Measurements from ENCODE around the gene RBM47. TPM values are rescaled to one million over a fixed set of nuclear protein-coding genes. Genes with fewer than 3 reads are reported as not detected.

The RBM47 gene
- total and polyA plus RNA-seq, 2 of the 4 experiments (the other 2 are of a cell fraction), result 0.44 to 1.1 TPM

DNA sequence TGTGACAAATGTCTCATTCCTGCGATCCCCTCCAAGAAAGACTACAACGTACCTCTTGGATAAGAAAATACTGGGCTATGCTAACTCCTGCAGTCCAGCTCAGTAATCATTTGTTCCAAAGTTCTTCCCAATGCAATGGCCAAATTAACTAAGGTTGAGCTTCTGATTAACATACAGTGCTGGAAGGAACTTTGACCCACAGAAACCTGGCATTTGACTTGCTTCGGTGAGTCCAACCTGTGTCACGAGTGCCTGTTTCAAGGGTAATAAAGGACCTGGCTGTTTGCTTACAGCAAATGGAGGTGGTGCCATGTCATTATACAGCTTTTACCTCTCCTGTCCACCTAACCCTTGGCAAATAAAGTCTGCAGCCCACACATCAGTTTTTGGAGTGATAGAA lies 83.2 kb downstream of the RBM47 start:
- H3K4ac ChIP-seq (ENCODE audit: low read depth, low read length), result no peak overlapping the region
- BruUV-seq (replicated peaks), result no TSS peak
- no peak overlapping the region for H4K5ac ChIP-seq (ENCODE audit: low read depth, low read length)
- intact Hi-C loops (cut with micrococcal nuclease) (loop anchor here (2.0 kb wide), 1 partner anchor 16 kb away; no protein-coding TSS in a partner anchor), dilution Hi-C loops (cut with HindIII; ENCODE audit: low sequenced_read_pairs, unreplicated experiment) (no loop called here), in situ Hi-C loops (cut with MboI; ENCODE audit: low sequenced_read_pairs) (no loop called here)
- no peak overlapping the region for H2AFZ ChIP-seq (replicated peaks; ENCODE audit: low read length, poor library complexity)
- no peak overlapping the region for H2BK5ac ChIP-seq (ENCODE audit: low read depth, low read length, poor library complexity, severe bottlenecking)
- 0 out of 2 replicates have a peak, but pooled peaks cover 5% of the 10 kb centered on the region for H3K4me1 ChIP-seq (ENCODE audit: control insufficient read depth, insufficient read depth, low read length)
- H3K79me1 ChIP-seq (ENCODE audit: low read depth in 1 of 2, low read length in 2 of 2), result no peaks in the 10 kb centered on the region
- H2AK9ac ChIP-seq (replicated peaks; ENCODE audit: low read depth, low read length, poor library complexity), result no peak overlapping the region
- no peaks in the 10 kb centered on the region for H4K20me1 ChIP-seq (ENCODE audit: insufficient read depth, low read length)
- no peak for ATAC-seq (ENCODE audit: low read depth)
- POLR2A ChIA-PET (ENCODE audit: unreplicated experiment), result no interaction called here
- H3K56ac ChIP-seq (ENCODE audit: extremely low read depth, insufficient read depth, low read length), result no peak overlapping the region
- no peak overlapping the region for H3K27ac ChIP-seq (ENCODE audit: insufficient read depth, low read length)
- no CpG with 5 or more reads among the region's 4 CpGs for WGBS, 2 experiments (ENCODE audit: extremely low coverage in 2 of 2, insufficient read length in 1 of 2)
- no peak overlapping the region for H3K9ac ChIP-seq (ENCODE audit: low read depth, low read length)
- H2BK120ac ChIP-seq (ENCODE audit: low read depth, low read length), result no peak overlapping the region
- H3K23ac ChIP-seq (ENCODE audit: low read depth, low read length), result no peak overlapping the region
- no peak overlapping the region for H2AK5ac ChIP-seq (ENCODE audit: low read depth, low read length)
- no peaks in the 10 kb centered on the region for H3K27me3 ChIP-seq (ENCODE audit: control insufficient read depth, insufficient read depth, low read length)
- peak overlapping the region; percentile 78; the same call in 1 of the 3 replicates for H2BK15ac ChIP-seq (ENCODE audit: low read depth, low read length)
- H3K9me3 ChIP-seq (ENCODE audit: control insufficient read depth, insufficient read depth, low read length), result no peaks in the 10 kb centered on the region
- H2BK20ac ChIP-seq (ENCODE audit: low read depth, low read length), result no peak overlapping the region
- DNase-seq, result no peak
- no peak overlapping the region for H3K18ac ChIP-seq (ENCODE audit: low read depth, low read length)
- H3K36me3 ChIP-seq (ENCODE audit: control insufficient read depth, insufficient read depth, low read length), result no peaks in the 10 kb centered on the region
- CTCF ChIA-PET, result no interaction called here
- no peak overlapping the region for H3K14ac ChIP-seq (replicated peaks; ENCODE audit: low read depth, low read length)
- no peak for TF ChIP-seq FOS (IDR thresholded peaks at IDR 0.05; ENCODE audit: low read depth, low read length)
- TF ChIP-seq, protein P1, sequence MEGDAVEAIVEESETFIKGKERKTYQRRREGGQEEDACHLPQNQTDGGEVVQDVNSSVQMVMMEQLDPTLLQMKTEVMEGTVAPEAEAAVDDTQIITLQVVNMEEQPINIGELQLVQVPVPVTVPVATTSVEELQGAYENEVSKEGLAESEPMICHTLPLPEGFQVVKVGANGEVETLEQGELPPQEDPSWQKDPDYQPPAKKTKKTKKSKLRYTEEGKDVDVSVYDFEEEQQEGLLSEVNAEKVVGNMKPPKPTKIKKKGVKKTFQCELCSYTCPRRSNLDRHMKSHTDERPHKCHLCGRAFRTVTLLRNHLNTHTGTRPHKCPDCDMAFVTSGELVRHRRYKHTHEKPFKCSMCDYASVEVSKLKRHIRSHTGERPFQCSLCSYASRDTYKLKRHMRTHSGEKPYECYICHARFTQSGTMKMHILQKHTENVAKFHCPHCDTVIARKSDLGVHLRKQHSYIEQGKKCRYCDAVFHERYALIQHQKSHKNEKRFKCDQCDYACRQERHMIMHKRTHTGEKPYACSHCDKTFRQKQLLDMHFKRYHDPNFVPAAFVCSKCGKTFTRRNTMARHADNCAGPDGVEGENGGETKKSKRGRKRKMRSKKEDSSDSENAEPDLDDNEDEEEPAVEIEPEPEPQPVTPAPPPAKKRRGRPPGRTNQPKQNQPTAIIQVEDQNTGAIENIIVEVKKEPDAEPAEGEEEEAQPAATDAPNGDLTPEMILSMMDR (conservative IDR thresholded peaks at IDR 0.05; ENCODE audit: low read depth, low read length), result no peak
- no peak for TF ChIP-seq MAZ (IDR thresholded peaks at IDR 0.05; ENCODE audit: borderline replicate concordance, low read depth, low read length)
- TF ChIP-seq, protein P2, sequence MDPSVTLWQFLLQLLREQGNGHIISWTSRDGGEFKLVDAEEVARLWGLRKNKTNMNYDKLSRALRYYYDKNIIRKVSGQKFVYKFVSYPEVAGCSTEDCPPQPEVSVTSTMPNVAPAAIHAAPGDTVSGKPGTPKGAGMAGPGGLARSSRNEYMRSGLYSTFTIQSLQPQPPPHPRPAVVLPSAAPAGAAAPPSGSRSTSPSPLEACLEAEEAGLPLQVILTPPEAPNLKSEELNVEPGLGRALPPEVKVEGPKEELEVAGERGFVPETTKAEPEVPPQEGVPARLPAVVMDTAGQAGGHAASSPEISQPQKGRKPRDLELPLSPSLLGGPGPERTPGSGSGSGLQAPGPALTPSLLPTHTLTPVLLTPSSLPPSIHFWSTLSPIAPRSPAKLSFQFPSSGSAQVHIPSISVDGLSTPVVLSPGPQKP (IDR thresholded peaks at IDR 0.05; ENCODE audit: borderline replicate concordance, low read depth, low read length), result no peak
- TF ChIP-seq RFX5 (IDR thresholded peaks at IDR 0.05; ENCODE audit: low read depth, low read length), result no peak
- no peak for TF ChIP-seq SMC3 (IDR thresholded peaks at IDR 0.05; ENCODE audit: low read depth, low read length)
- no peak for TF ChIP-seq CHD1 (IDR thresholded peaks at IDR 0.05; ENCODE audit: low read depth, low read length)
- TF ChIP-seq, protein P3, sequence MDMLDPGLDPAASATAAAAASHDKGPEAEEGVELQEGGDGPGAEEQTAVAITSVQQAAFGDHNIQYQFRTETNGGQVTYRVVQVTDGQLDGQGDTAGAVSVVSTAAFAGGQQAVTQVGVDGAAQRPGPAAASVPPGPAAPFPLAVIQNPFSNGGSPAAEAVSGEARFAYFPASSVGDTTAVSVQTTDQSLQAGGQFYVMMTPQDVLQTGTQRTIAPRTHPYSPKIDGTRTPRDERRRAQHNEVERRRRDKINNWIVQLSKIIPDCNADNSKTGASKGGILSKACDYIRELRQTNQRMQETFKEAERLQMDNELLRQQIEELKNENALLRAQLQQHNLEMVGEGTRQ (IDR thresholded peaks at IDR 0.05; ENCODE audit: low read depth, low read length), result no peak
- TF ChIP-seq MAFK (IDR thresholded peaks at IDR 0.05; ENCODE audit: low read depth, low read length), result no peak
- TF ChIP-seq RCOR1 (IDR thresholded peaks at IDR 0.05; ENCODE audit: insufficient replicate concordance, low read length), result no peak
- no peak for TF ChIP-seq NFE2L2 (IDR thresholded peaks at IDR 0.05; ENCODE audit: low read depth, low read length)
- no peak for TF ChIP-seq POLR2A (IDR thresholded peaks at IDR 0.05; ENCODE audit: low read depth, low read length)
- no peak for TF ChIP-seq MXI1 (IDR thresholded peaks at IDR 0.05; ENCODE audit: borderline replicate concordance, low read depth, low read length)
- no peak for TF ChIP-seq BHLHE40 (IDR thresholded peaks at IDR 0.05; ENCODE audit: low read depth, low read length)
- TF ChIP-seq CEBPB (IDR thresholded peaks at IDR 0.05; ENCODE audit: low read depth, low read length), result no peak
- no peak for TF ChIP-seq RAD21 (IDR thresholded peaks at IDR 0.05; ENCODE audit: low read length)
- H4K91ac ChIP-seq (ENCODE audit: insufficient read depth, low read depth, low read length), result no peak overlapping the region
- no peak overlapping the region for H3K4me3 ChIP-seq (ENCODE audit: insufficient read depth, low read depth, low read length)
- peaks cover 7% of the 10 kb centered on the region; the same call in 1 of the 2 replicates for H3K9me1 ChIP-seq (ENCODE audit: insufficient read depth, low read length)
- no peak overlapping the region for H4K8ac ChIP-seq (ENCODE audit: low read depth in 2 of 2, low read length in 2 of 2)
- no peak overlapping the region for H3K4me2 ChIP-seq (ENCODE audit: low read depth, low read length)
